Epithelial cell of esophagus (primary cell): ENCODE results near the gene ANO5.

Experiments
- DNase-seq: peaks from one replicate; pipeline ENCODE4 v3.0.0; 2010; ENCODE audit warnings: low read depth
- H3K4me3 ChIP-seq: 2 replicates; pipeline ENCODE4 v1.5.1; 2011; ENCODE audit warnings: mild to moderate bottlenecking, low read length, control low read depth
- CTCF ChIP-seq: IDR thresholded peaks from 2 replicates; pipeline ENCODE4 v1.5.1; 2011; ENCODE audit warnings: low read depth, mild to moderate bottlenecking, low read length, control low read depth, inconsistent platforms; ENCODE audit not compliant: insufficient read depth; ENCODE audit errors: missing control alignments

ANO5 gene

GRCh38 chr11:22165087-22165486, 27.8 kb upstream of the ANO5 start:
- no peak for TF ChIP-seq CTCF
- no peak overlapping the region for H3K4me3 ChIP-seq
- no peak for DNase-seq

GRCh38 chr11:22165759-22166513, 26.9 kb upstream of the ANO5 start:
- TF ChIP-seq CTCF = no peak

GRCh38 chr11:22169833-22170232, 23.1 kb upstream of the ANO5 start:
- no peak for TF ChIP-seq CTCF
- H3K4me3 ChIP-seq = no peak overlapping the region
- DNase-seq = no peak

More at GRCh38 chr11:22165759-22166513, 26.9 kb upstream of the ANO5 start:
- no peak overlapping the region for H3K4me3 ChIP-seq
- DNase-seq = no peak

- no peak for DNase-seq
- H3K4me3 ChIP-seq = no peak overlapping the region
- no peak for TF ChIP-seq CTCF
Observed at GRCh38 chr11:22173532-22173931, 19.4 kb upstream of the ANO5 start.

- TF ChIP-seq CTCF = peak; percentile 26
- no peak overlapping the region for H3K4me3 ChIP-seq
Observed at GRCh38 chr11:22177186-22177585, 15.7 kb upstream of the ANO5 start.

GRCh38 chr11:22179626-22180025, 13.3 kb upstream of the ANO5 start:
- TF ChIP-seq CTCF = no peak
- no peak for DNase-seq
- no peak overlapping the region for H3K4me3 ChIP-seq

More at GRCh38 chr11:22177186-22177585, 15.7 kb upstream of the ANO5 start:
- no peak for DNase-seq

- TF ChIP-seq CTCF = no peak
- H3K4me3 ChIP-seq = no peak overlapping the region
- DNase-seq = no peak
Observed at GRCh38 chr11:22180131-22180530, 12.8 kb upstream of the ANO5 start.
